Measurements from ENCODE around the gene SLC24A3. TPM values are rescaled to one million over a fixed set of nuclear protein-coding genes. Genes with fewer than 3 reads are reported as not detected.

The SLC24A3 gene
- total and polyA plus RNA-seq, 2 of the 13 experiments (the other 11 are each of a cell fraction or from before 2014, with no cell fraction given), result not detected

DNA sequence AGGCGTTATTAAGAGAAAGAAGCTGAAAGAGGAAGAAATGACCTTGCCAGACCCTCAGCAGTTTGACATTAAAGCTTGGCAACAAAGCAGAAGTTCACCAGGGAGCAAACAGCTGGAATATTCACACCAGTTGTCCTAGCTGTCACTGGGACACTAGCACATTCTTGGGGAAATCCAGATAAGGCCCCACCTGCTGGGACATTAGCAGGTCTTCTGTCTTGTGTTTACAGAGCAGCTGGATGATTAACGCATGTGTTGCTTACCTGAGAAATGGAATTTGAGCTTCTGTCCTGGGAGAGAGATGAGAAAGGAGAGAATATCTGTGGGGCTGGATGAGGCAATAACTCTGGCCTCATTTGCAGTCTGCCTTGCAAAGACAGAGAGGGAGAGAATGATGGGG lies 408.0 kb downstream of the SLC24A3 start (continued):
- TF ChIP-seq, protein P1, sequence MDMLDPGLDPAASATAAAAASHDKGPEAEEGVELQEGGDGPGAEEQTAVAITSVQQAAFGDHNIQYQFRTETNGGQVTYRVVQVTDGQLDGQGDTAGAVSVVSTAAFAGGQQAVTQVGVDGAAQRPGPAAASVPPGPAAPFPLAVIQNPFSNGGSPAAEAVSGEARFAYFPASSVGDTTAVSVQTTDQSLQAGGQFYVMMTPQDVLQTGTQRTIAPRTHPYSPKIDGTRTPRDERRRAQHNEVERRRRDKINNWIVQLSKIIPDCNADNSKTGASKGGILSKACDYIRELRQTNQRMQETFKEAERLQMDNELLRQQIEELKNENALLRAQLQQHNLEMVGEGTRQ (IDR thresholded peaks at IDR 0.05; ENCODE audit: low read depth, low read length), result no peak
- TF ChIP-seq, protein P1 (CRISPR knock-in tag; IDR thresholded peaks at IDR 0.05; ENCODE audit: borderline replicate concordance), result no peak
- TF ChIP-seq ZNF256 (CRISPR knock-in tag; conservative IDR thresholded peaks at IDR 0.05) (no peak), RFX3 (CRISPR knock-in tag; IDR thresholded peaks at IDR 0.05) (no peak), ARNT (IDR thresholded peaks at IDR 0.05) (no peak), PAF1 (CRISPR knock-in tag; IDR thresholded peaks at IDR 0.05) (no peak), NFE2 (CRISPR knock-in tag; IDR thresholded peaks at IDR 0.05) (no peak), ZNF775 (CRISPR knock-in tag; IDR thresholded peaks at IDR 0.05; ENCODE audit: borderline replicate concordance) (0 out of 2 replicates have a peak, but pooled peaks have one; percentile 85), RAD21 (CRISPR knock-in tag; IDR thresholded peaks at IDR 0.05) (no peak), ZKSCAN5 (CRISPR knock-in tag; IDR thresholded peaks at IDR 0.05) (no peak), TSC22D2 (CRISPR knock-in tag; IDR thresholded peaks at IDR 0.05; ENCODE audit: borderline replicate concordance) (no peak), PCBP1 (IDR thresholded peaks at IDR 0.05; ENCODE audit: borderline replicate concordance, low read depth, low read length) (no peak), NFRKB (IDR thresholded peaks at IDR 0.05) (no peak), ZFP36L1 (CRISPR knock-in tag; IDR thresholded peaks at IDR 0.05) (no peak; the same call in none of the 2 replicates), MIER2 (CRISPR knock-in tag; IDR thresholded peaks at IDR 0.05) (peak; percentile 72; the same call in 1 of the 2 replicates), KDM3A (CRISPR knock-in tag; IDR thresholded peaks at IDR 0.05; ENCODE audit: low read depth) (no peak), ZNF468 (CRISPR knock-in tag; IDR thresholded peaks at IDR 0.05) (no peak), ZNF713 (CRISPR knock-in tag; IDR thresholded peaks at IDR 0.05) (no peak), ZNF839 (CRISPR knock-in tag; IDR thresholded peaks at IDR 0.05; ENCODE audit: borderline replicate concordance) (no peak), FIP1L1 (IDR thresholded peaks at IDR 0.05; ENCODE audit: borderline replicate concordance, insufficient read depth, low read depth, low read length) (no peak), NFE2L1 (CRISPR knock-in tag; IDR thresholded peaks at IDR 0.05; ENCODE audit: borderline replicate concordance) (no peak)
- TF ChIP-seq, protein P2, sequence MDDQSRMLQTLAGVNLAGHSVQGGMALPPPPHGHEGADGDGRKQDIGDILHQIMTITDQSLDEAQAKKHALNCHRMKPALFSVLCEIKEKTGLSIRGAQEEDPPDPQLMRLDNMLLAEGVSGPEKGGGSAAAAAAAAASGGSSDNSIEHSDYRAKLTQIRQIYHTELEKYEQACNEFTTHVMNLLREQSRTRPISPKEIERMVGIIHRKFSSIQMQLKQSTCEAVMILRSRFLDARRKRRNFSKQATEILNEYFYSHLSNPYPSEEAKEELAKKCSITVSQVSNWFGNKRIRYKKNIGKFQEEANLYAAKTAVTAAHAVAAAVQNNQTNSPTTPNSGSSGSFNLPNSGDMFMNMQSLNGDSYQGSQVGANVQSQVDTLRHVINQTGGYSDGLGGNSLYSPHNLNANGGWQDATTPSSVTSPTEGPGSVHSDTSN (CRISPR knock-in tag; IDR thresholded peaks at IDR 0.05; ENCODE audit: borderline replicate concordance), result no peak
- TF ChIP-seq, protein P3, sequence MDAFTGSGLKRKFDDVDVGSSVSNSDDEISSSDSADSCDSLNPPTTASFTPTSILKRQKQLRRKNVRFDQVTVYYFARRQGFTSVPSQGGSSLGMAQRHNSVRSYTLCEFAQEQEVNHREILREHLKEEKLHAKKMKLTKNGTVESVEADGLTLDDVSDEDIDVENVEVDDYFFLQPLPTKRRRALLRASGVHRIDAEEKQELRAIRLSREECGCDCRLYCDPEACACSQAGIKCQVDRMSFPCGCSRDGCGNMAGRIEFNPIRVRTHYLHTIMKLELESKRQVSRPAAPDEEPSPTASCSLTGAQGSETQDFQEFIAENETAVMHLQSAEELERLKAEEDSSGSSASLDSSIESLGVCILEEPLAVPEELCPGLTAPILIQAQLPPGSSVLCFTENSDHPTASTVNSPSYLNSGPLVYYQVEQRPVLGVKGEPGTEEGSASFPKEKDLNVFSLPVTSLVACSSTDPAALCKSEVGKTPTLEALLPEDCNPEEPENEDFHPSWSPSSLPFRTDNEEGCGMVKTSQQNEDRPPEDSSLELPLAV (CRISPR knock-in tag; conservative IDR thresholded peaks at IDR 0.05; ENCODE audit: low read depth), result no peak
- TF ChIP-seq, protein P4, sequence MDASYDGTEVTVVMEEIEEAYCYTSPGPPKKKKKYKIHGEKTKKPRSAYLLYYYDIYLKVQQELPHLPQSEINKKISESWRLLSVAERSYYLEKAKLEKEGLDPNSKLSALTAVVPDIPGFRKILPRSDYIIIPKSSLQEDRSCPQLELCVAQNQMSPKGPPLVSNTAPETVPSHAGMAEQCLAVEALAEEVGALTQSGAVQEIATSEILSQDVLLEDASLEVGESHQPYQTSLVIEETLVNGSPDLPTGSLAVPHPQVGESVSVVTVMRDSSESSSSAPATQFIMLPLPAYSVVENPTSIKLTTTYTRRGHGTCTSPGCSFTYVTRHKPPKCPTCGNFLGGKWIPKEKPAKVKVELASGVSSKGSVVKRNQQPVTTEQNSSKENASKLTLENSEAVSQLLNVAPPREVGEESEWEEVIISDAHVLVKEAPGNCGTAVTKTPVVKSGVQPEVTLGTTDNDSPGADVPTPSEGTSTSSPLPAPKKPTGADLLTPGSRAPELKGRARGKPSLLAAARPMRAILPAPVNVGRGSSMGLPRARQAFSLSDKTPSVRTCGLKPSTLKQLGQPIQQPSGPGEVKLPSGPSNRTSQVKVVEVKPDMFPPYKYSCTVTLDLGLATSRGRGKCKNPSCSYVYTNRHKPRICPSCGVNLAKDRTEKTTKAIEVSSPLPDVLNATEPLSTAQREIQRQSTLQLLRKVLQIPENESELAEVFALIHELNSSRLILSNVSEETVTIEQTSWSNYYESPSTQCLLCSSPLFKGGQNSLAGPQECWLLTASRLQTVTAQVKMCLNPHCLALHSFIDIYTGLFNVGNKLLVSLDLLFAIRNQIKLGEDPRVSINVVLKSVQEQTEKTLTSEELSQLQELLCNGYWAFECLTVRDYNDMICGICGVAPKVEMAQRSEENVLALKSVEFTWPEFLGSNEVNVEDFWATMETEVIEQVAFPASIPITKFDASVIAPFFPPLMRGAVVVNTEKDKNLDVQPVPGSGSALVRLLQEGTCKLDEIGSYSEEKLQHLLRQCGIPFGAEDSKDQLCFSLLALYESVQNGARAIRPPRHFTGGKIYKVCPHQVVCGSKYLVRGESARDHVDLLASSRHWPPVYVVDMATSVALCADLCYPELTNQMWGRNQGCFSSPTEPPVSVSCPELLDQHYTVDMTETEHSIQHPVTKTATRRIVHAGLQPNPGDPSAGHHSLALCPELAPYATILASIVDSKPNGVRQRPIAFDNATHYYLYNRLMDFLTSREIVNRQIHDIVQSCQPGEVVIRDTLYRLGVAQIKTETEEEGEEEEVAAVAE (CRISPR knock-in tag; IDR thresholded peaks at IDR 0.05; ENCODE audit: borderline replicate concordance), result no peak
